H9 (cell line): ENCODE results near the gene SLC26A9. TPM values are rescaled to one million over a fixed set of nuclear protein-coding genes. Genes with fewer than 3 reads are reported as not detected.

ENCODE experiments used
- DNase-seq: peaks from one replicate; pipeline ENCODE4 v3.0.0-alpha.2; 2017
- H2AFZ ChIP-seq: one replicate; pipeline ENCODE4 v1.6.1; 2013; ENCODE audit warnings: mild to moderate bottlenecking, low read length, control low read depth, moderate library complexity
- H2AK5ac ChIP-seq: 2 replicates; pipeline ENCODE4 v1.6.1; 2013; ENCODE audit warnings: low read length, control low read depth, mixed read lengths; ENCODE audit not compliant: insufficient read length
- H2BK120ac ChIP-seq: one replicate; pipeline ENCODE4 v1.6.1; 2013; ENCODE audit warnings: low read depth, mild to moderate bottlenecking, low read length, control low read depth, inconsistent platforms; ENCODE audit not compliant: poor library complexity, severe bottlenecking
- H2BK12ac ChIP-seq: 2 replicates; pipeline ENCODE4 v1.6.1; 2013; ENCODE audit warnings: low read length, control low read depth, mixed read lengths, low read depth; ENCODE audit not compliant: insufficient read length
- H2BK15ac ChIP-seq: 2 replicates; pipeline ENCODE4 v1.6.1; 2013; ENCODE audit warnings: low read depth, low read length, control low read depth
- H2BK20ac ChIP-seq: one replicate; pipeline ENCODE4 v1.6.1; 2013; ENCODE audit warnings: low read depth, mild to moderate bottlenecking, low read length, control low read depth, inconsistent platforms; ENCODE audit not compliant: poor library complexity, severe bottlenecking
- H2BK5ac ChIP-seq: 2 replicates; pipeline ENCODE4 v1.6.1; 2013; ENCODE audit warnings: low read length, control low read depth, mixed read lengths; ENCODE audit not compliant: insufficient read length
- H3K14ac ChIP-seq: 2 replicates; pipeline ENCODE4 v1.6.1; 2013; ENCODE audit warnings: low read length, control low read depth; ENCODE audit not compliant: insufficient read depth
- H3K18ac ChIP-seq: 2 replicates; pipeline ENCODE4 v1.6.1; 2013; ENCODE audit warnings: low read depth, mild to moderate bottlenecking, mixed read lengths, low read length, control low read depth; ENCODE audit not compliant: insufficient read length
- H3K23ac ChIP-seq: 2 replicates; pipeline ENCODE4 v1.6.1; 2013; ENCODE audit warnings: low read length, control low read depth, mixed read lengths, low read depth; ENCODE audit not compliant: insufficient read length
- H3K23me2 ChIP-seq: 2 replicates; pipeline ENCODE4 v1.6.1; 2013; ENCODE audit warnings: low read depth, mild to moderate bottlenecking, mixed read lengths, low read length, control low read depth; ENCODE audit not compliant: insufficient read length, poor library complexity, severe bottlenecking
- H3K27ac ChIP-seq: 2 replicates; pipeline ENCODE4 v1.5.1; 2013; ENCODE audit warnings: low read length, control low read depth, mixed read lengths, low read depth; ENCODE audit not compliant: insufficient read length
- H3K27me3 ChIP-seq: 2 replicates; pipeline ENCODE4 v1.6.1; 2013; ENCODE audit warnings: low read length, control low read depth, inconsistent platforms; ENCODE audit not compliant: insufficient read depth
- H3K4ac ChIP-seq: 2 replicates; pipeline ENCODE4 v1.6.1; 2013; ENCODE audit warnings: low read depth, mild to moderate bottlenecking, control low read depth, inconsistent platforms, low read length, moderate library complexity
- H3K4me1 ChIP-seq: 2 replicates; pipeline ENCODE4 v1.6.1; 2013; ENCODE audit warnings: low read length, control low read depth, inconsistent platforms; ENCODE audit not compliant: insufficient read depth
- H3K4me2 ChIP-seq: 2 replicates; pipeline ENCODE4 v1.6.1; 2013; ENCODE audit warnings: low read length, control low read depth, mixed read lengths; ENCODE audit not compliant: insufficient read length, insufficient read depth
- H3K56ac ChIP-seq: 2 replicates; pipeline ENCODE4 v1.6.1; 2013; ENCODE audit warnings: low read depth, mild to moderate bottlenecking, mixed read lengths, low read length, control low read depth; ENCODE audit not compliant: insufficient read length
- H3K79me1 ChIP-seq: 2 replicates; pipeline ENCODE4 v1.6.1; 2013; ENCODE audit warnings: low read depth, mild to moderate bottlenecking, moderate library complexity, low read length, control low read depth, inconsistent platforms; ENCODE audit not compliant: insufficient read depth, poor library complexity, severe bottlenecking
- H3K79me2 ChIP-seq: 2 replicates; pipeline ENCODE4 v1.6.1; 2013; ENCODE audit warnings: low read length, control low read depth, inconsistent platforms; ENCODE audit not compliant: insufficient read depth
- H3K9ac ChIP-seq: 2 replicates; pipeline ENCODE4 v1.6.1; 2013; ENCODE audit warnings: low read length, control low read depth, mixed read lengths; ENCODE audit not compliant: insufficient read length; ENCODE audit errors: extremely low read depth
- H3K9me3 ChIP-seq: one replicate; pipeline ENCODE4 v1.6.1; 2013; ENCODE audit warnings: low read depth, low read length, inconsistent platforms; ENCODE audit not compliant: control insufficient read depth
- H3T11ph ChIP-seq: one replicate; pipeline ENCODE4 v1.6.1; 2013; ENCODE audit warnings: mild to moderate bottlenecking, low read length, control low read depth, inconsistent platforms
- H4K20me1 ChIP-seq: one replicate; pipeline ENCODE4 v1.6.1; 2013; ENCODE audit not compliant: control insufficient read depth, insufficient read length, insufficient read depth
- H4K5ac ChIP-seq: 2 replicates; pipeline ENCODE4 v1.6.1; 2013; ENCODE audit warnings: low read depth, mild to moderate bottlenecking, mixed read lengths, low read length, control low read depth; ENCODE audit not compliant: insufficient read length
- H4K8ac ChIP-seq: replicated peaks from 2 replicates; pipeline ENCODE4 v1.6.1; 2013; ENCODE audit warnings: low read length, control low read depth, mixed read lengths, low read depth; ENCODE audit not compliant: insufficient read length
- H4K91ac ChIP-seq: 2 replicates; pipeline ENCODE4 v1.6.1; 2013; ENCODE audit warnings: low read depth, mild to moderate bottlenecking, moderate library complexity, mixed read lengths, low read length, control low read depth; ENCODE audit not compliant: insufficient read length
- H3K27ac Mint-ChIP-seq, 3 experiments: 2 replicates in 2 of 3; 3 replicates in 1 of 3; pipeline ENCODE4 v1.8.0; 2020 to 2021; ENCODE audit warnings: mixed read lengths in 3 of 3, mild to moderate bottlenecking in 1 of 3, moderate library complexity in 1 of 3
- H3K27me3 Mint-ChIP-seq: 2 replicates; pipeline ENCODE4 v1.8.0; 2021; ENCODE audit warnings: low read depth, mild to moderate bottlenecking, moderate library complexity, mixed read lengths
- H3K36me3 Mint-ChIP-seq, 3 experiments: 2 replicates in 2 of 3; 3 replicates in 1 of 3; pipeline ENCODE4 v1.8.0; 2020 to 2021; ENCODE audit warnings: low read depth in 3 of 3, mixed read lengths in 3 of 3; ENCODE audit not compliant: insufficient read depth in 1 of 3
- H3K4me1 Mint-ChIP-seq, 2 experiments: 2 replicates each; pipeline ENCODE4 v1.8.0; 2020; ENCODE audit warnings: mixed read lengths in 2 of 2
- H3K4me3 Mint-ChIP-seq, 2 experiments: 2 replicates in 1 of 2; 3 replicates in 1 of 2; pipeline ENCODE4 v1.8.0; 2020 to 2021; ENCODE audit warnings: mild to moderate bottlenecking in 2 of 2, mixed read lengths in 2 of 2, moderate library complexity in 1 of 2
- H3K9me3 Mint-ChIP-seq, 2 experiments: 2 replicates in 1 of 2; 3 replicates in 1 of 2; pipeline ENCODE4 v1.8.0; 2020; ENCODE audit warnings: mild to moderate bottlenecking in 2 of 2, mixed read lengths in 2 of 2, moderate library complexity in 1 of 2
- CTCF ChIP-seq: fragments of 200-600 bp; sonication (generic); conservative IDR thresholded peaks from 3 replicates; pipeline ENCODE4 v1.8.0; 2021; ENCODE audit warnings: antibody characterized with exemption, mild to moderate bottlenecking
- total RNA-seq: library from RNA; stranded (reverse); gene quantifications from 2 replicates; pipeline ENCODE4 v1.2.1, GENCODE V29; 2021

The SLC26A9 gene
- total RNA-seq, 1 experiment from 2014 or later, result not detected

GRCh38 chr1:205880923-205881322, 62.3 kb downstream of the SLC26A9 start:
- no peaks in the 10 kb centered on the region for H3K27me3 Mint-ChIP-seq
- no peaks in the 10 kb centered on the region for H4K20me1 ChIP-seq

More at GRCh38 chr1:205880923-205881322, 62.3 kb downstream of the SLC26A9 start:
- Histone ChIP-seq H3K4me2 (no peak overlapping the region), H3K18ac (no peak overlapping the region), H4K5ac (no peak overlapping the region), H3K27ac (no peak overlapping the region), H2AK5ac (no peak overlapping the region), H3K4me1 (no peaks in the 10 kb centered on the region), H3K14ac (no peak overlapping the region), H4K8ac (no peak overlapping the region), H2BK20ac (no peak overlapping the region), H3K23me2 (no peaks in the 10 kb centered on the region), H3K4ac (no peak overlapping the region), H3K79me2 (no peaks in the 10 kb centered on the region), H3K56ac (no peak overlapping the region), H2BK15ac (no peak overlapping the region), H2BK5ac (no peak overlapping the region), H2BK120ac (no peak overlapping the region), H2AFZ (no peak overlapping the region), H3K23ac (no peak overlapping the region), H3K9ac (no peak overlapping the region), H3K27me3 (no peaks in the 10 kb centered on the region), H3K9me3 (no peaks in the 10 kb centered on the region), H3T11ph (no peak overlapping the region), H3K79me1 (no peaks in the 10 kb centered on the region), H2BK12ac (no peak overlapping the region), H4K91ac (no peak overlapping the region)
- H3K4me1 Mint-ChIP-seq, result peaks cover 2 to 3% of the 10 kb centered on the region in 2 experiments
- no peak overlapping the region for H3K27ac Mint-ChIP-seq
- H3K36me3 Mint-ChIP-seq, result 0 out of 7 replicates have a peak, but pooled peaks cover 0 to 3% (median 2%) of the 10 kb centered on the region in 3 experiments
- no peak for DNase-seq
- no peak for TF ChIP-seq CTCF
- H3K9me3 Mint-ChIP-seq, result peaks cover 0 to 5% of the 10 kb centered on the region in 2 experiments; a peak in 3 of 5 replicates
- H3K4me3 Mint-ChIP-seq, result no peak overlapping the region
